Glutamatergic neuron (in vitro differentiated cells): Measurements from ENCODE around the gene NPTXR. TPM values are rescaled to one million over a fixed set of nuclear protein-coding genes. Genes with fewer than 3 reads are reported as not detected.

Source experiments
- DNase-seq: peaks from one replicate; pipeline ENCODE4 v3.0.0; 2022
- H3K27ac Mint-ChIP-seq: one replicate; pipeline ENCODE4 v1.8.0; 2020; ENCODE audit warnings: mild to moderate bottlenecking, mixed read lengths, inconsistent platforms; ENCODE audit not compliant: unreplicated experiment
- H3K27me3 Mint-ChIP-seq: one replicate; pipeline ENCODE4 v1.8.0; 2020; ENCODE audit warnings: mild to moderate bottlenecking, moderate library complexity, mixed read lengths, inconsistent platforms; ENCODE audit not compliant: unreplicated experiment
- H3K36me3 Mint-ChIP-seq: one replicate; pipeline ENCODE4 v1.8.0; 2020; ENCODE audit warnings: mild to moderate bottlenecking, mixed read lengths, inconsistent platforms; ENCODE audit not compliant: unreplicated experiment
- H3K4me1 Mint-ChIP-seq: one replicate; pipeline ENCODE4 v1.8.0; 2020; ENCODE audit warnings: mild to moderate bottlenecking, low read depth, mixed read lengths, inconsistent platforms; ENCODE audit not compliant: unreplicated experiment
- H3K4me3 Mint-ChIP-seq: one replicate; pipeline ENCODE4 v1.8.0; 2020; ENCODE audit warnings: mild to moderate bottlenecking, mixed read lengths, inconsistent platforms; ENCODE audit not compliant: unreplicated experiment
- H3K9me3 Mint-ChIP-seq: one replicate; pipeline ENCODE4 v1.8.0; 2020; ENCODE audit warnings: mild to moderate bottlenecking, moderate library complexity, mixed read lengths, inconsistent platforms; ENCODE audit not compliant: unreplicated experiment
- CTCF ChIP-seq: fragments of 200-600 bp; sonication (generic); IDR thresholded peaks from one replicate; pipeline ENCODE4 v1.5.0; 2021; ENCODE audit not compliant: partially characterized antibody, unreplicated experiment
- total RNA-seq: library from RNA; stranded (reverse); fragmentation: NEBNext Ultra II Directional; extraction: Animal tissue kit (Norgen Biotek cat#: 25700); gene quantifications from one replicate; pipeline ENCODE4 v1.2.1, GENCODE V29; 2021; ENCODE audit not compliant: unreplicated experiment

The NPTXR gene
- total RNA-seq, 1 donor from 2014 or later = 9.2 TPM

- no peak for DNase-seq
- Mint-ChIP-seq H3K36me3 (no peaks in the 10 kb centered on the region), H3K27me3 (peaks cover 10% of the 10 kb centered on the region), H3K27ac (no peak overlapping the region), H3K9me3 (peaks cover 4% of the 10 kb centered on the region), H3K4me1 (peaks cover 13% of the 10 kb centered on the region), H3K4me3 (no peak overlapping the region)
- TF ChIP-seq CTCF = no peak
Observed at GRCh38 chr22:38835888-38836301, 7.9 kb downstream of the NPTXR start.

- Mint-ChIP-seq H3K4me1 (peaks cover 10% of the 10 kb centered on the region), H3K9me3 (peaks cover 2% of the 10 kb centered on the region), H3K36me3 (no peaks in the 10 kb centered on the region), H3K27ac (no peak overlapping the region), H3K27me3 (peaks cover 4% of the 10 kb centered on the region), H3K4me3 (no peak overlapping the region)
- TF ChIP-seq CTCF = no peak
- DNase-seq = no peak
Observed at GRCh38 chr22:38834991-38835390, 8.8 kb downstream of the NPTXR start.

- H3K9me3 Mint-ChIP-seq = peaks cover 2% of the 10 kb centered on the region
- DNase-seq = peak; percentile 7
- no peak overlapping the region for H3K4me3 Mint-ChIP-seq
- H3K36me3 Mint-ChIP-seq = no peaks in the 10 kb centered on the region
- peaks cover 5% of the 10 kb centered on the region for H3K4me1 Mint-ChIP-seq
- H3K27me3 Mint-ChIP-seq = peaks cover 3% of the 10 kb centered on the region
- no peak overlapping the region for H3K27ac Mint-ChIP-seq
- no peak for TF ChIP-seq CTCF
Observed at GRCh38 chr22:38834215-38834953, 9.4 kb downstream of the NPTXR start.

- Mint-ChIP-seq H3K9me3 (peaks cover 2% of the 10 kb centered on the region), H3K27me3 (peaks cover 3% of the 10 kb centered on the region), H3K4me3 (no peak overlapping the region), H3K36me3 (no peaks in the 10 kb centered on the region), H3K4me1 (peaks cover 5% of the 10 kb centered on the region), H3K27ac (no peak overlapping the region)
- peak; percentile 3 for DNase-seq
- no peak for TF ChIP-seq CTCF
Observed at GRCh38 chr22:38833061-38833460, 10.8 kb downstream of the NPTXR start.
